Omental fat pad (tissue), 4 donors: ENCODE results near the gene IL1RAPL2. TPM values are rescaled to one million over a fixed set of nuclear protein-coding genes. Genes with fewer than 3 reads are reported as not detected.

Experiments
- ATAC-seq: fragments of 150-250 bp; one replicate; pipeline ENCODE4 v1.9.1; 2016; ENCODE audit warnings: mild to moderate bottlenecking, moderate library complexity; ENCODE audit not compliant: low FRiP score
- DNase-seq: peaks from one replicate; pipeline ENCODE4 v3.0.0-alpha.2; 2019; ENCODE audit warnings: low spot score
- CTCF ChIP-seq, 3 donors: fragments of 450-650 bp; IDR thresholded peaks; one replicate each; pipeline ENCODE4 v1.5.1; 2016 to 2017; ENCODE audit warnings: antibody characterized with exemption in 3 of 3, mild to moderate bottlenecking in 3 of 3, moderate library complexity in 2 of 3
- total RNA-seq, 4 donors: library from RNA; depleted of rRNA; stranded (reverse); fragments of >200 nt; gene quantifications; one replicate each; pipeline ENCODE4 v1.1.0, GENCODE V29; 2016

IL1RAPL2 gene
- total RNA-seq, 4 donors from 2014 or later: 0.09 TPM; not detected in 3

GRCh38 chrX:104842646-104843045 lies 276.6 kb downstream of the IL1RAPL2 start:
- ATAC-seq: no peak
- no peak for TF ChIP-seq CTCF (IDR thresholded peaks at IDR 0.05)
- no peak for DNase-seq

DNA sequence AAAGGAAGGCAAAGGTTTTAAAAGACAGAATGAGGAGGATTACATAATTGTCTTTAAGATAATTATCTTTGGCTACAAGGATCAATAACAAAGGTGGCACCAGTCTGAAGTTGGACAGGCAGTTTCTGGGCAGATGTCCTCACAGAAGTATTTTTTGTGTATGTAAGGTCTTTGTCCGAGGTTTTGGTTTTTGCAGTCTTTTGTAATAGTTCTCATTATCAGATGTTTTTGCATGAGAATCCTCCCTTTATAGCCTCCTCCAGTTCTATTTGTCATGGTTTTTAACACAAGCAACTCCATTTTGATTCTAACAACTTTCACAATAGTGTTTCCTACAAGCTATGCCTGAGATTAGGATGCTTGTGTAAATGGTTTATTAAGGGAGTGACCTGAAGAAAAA lies 286.2 kb downstream of the IL1RAPL2 start:
- ATAC-seq (no peak), DNase-seq (no peak)
- no peak for TF ChIP-seq CTCF (IDR thresholded peaks at IDR 0.05)

GRCh38 chrX:104854188-104854587 lies 288.2 kb downstream of the IL1RAPL2 start:
- TF ChIP-seq CTCF (IDR thresholded peaks at IDR 0.05): no peak
- DNase-seq (no peak), ATAC-seq (no peak)

DNA sequence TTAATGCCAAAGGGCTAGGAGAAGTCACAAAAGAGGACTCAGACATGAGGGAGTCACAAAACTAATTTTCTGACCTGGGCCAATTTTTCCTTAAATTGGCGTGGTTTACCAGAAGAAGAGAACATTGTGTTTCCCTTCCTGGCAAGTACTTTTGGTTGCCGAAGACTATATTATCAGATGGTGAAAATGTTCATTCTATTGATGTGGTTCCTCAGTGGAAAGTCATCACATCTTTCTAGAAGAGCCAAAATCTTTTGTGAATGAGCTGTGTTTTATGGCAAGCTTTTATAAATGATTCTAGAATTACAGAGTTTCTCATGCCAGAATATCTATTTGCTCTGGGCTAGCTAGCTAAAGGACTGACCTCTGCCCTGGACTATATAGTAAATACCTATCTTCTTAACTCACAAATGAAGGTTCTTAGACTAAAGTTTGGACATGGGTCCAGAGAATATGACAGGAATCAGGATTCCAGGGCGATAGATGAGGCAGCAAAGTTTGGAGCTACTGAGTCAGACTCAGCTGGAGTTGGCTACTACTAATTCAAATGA lies 288.9 kb downstream of the IL1RAPL2 start:
- ATAC-seq (no peak), DNase-seq (no peak)
- no peak for TF ChIP-seq CTCF (IDR thresholded peaks at IDR 0.05)

DNA sequence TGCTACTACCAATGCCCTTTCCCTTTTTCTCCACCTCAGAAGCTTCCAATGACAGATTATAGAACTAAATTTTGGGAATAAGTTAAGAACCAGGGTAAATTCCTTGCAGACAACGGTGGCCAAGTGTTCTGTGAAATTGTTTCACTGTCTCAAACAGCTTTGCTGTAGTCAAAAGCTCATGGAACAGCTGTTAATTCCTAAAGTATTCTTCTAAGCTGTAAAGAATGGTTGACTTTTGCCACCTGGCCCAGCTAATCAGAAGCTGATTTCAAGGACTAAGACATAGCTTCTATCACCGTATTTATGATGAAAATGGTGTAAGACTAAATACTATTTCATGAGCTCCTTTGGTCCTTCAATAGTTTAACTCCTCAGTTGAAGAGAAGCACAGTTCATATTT lies 297.5 kb downstream of the IL1RAPL2 start:
- DNase-seq (no peak), ATAC-seq (no peak)
- no peak for TF ChIP-seq CTCF (IDR thresholded peaks at IDR 0.05)

GRCh38 chrX:104864296-104864695 lies 298.3 kb downstream of the IL1RAPL2 start:
- ATAC-seq: no peak
- no peak for TF ChIP-seq CTCF (IDR thresholded peaks at IDR 0.05)

DNA sequence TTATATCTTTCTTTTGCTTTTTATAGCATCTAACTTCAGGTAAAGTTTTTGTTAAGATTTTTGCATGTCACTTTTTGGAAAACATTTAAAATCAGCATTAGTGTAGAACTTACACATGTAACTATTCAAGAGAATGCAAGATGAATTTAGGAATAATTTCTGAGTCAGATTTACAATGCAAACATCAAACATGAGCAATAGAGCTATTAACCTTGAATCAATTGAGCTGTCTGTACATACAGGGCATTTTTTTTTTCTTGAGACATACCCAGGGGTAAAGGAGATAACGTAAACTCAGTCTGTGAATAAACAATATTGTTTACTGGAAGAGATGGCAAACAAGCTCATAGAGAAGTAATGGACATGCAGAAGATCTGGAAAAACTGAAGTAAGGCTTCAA lies 311.5 kb downstream of the IL1RAPL2 start:
- no peak for TF ChIP-seq CTCF (IDR thresholded peaks at IDR 0.05)
- ATAC-seq (no peak), DNase-seq (no peak)

More at GRCh38 chrX:104864296-104864695, 298.3 kb downstream of the IL1RAPL2 start:
- DNase-seq: no peak
